ENCODE results near the gene NT5DC4. TPM values are rescaled to one million over a fixed set of nuclear protein-coding genes. Genes with fewer than 3 reads are reported as not detected.
A peak's percentile ranks its signal among the peaks of the same experiment; 100 is the strongest.

Gene NT5DC4
- total RNA-seq, 1 experiment from 2014 or later: 0.22 TPM

- TF ChIP-seq, protein P1, sequence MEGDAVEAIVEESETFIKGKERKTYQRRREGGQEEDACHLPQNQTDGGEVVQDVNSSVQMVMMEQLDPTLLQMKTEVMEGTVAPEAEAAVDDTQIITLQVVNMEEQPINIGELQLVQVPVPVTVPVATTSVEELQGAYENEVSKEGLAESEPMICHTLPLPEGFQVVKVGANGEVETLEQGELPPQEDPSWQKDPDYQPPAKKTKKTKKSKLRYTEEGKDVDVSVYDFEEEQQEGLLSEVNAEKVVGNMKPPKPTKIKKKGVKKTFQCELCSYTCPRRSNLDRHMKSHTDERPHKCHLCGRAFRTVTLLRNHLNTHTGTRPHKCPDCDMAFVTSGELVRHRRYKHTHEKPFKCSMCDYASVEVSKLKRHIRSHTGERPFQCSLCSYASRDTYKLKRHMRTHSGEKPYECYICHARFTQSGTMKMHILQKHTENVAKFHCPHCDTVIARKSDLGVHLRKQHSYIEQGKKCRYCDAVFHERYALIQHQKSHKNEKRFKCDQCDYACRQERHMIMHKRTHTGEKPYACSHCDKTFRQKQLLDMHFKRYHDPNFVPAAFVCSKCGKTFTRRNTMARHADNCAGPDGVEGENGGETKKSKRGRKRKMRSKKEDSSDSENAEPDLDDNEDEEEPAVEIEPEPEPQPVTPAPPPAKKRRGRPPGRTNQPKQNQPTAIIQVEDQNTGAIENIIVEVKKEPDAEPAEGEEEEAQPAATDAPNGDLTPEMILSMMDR (IDR thresholded peaks at IDR 0.05 in 2 of 3, conservative IDR thresholded peaks at IDR 0.05 in 1 of 3; ENCODE audit: borderline replicate concordance in 1 of 3, insufficient read depth in 1 of 3, low read depth in 2 of 3, low read length in 2 of 3): 0 out of 6 replicates have a peak, but pooled peaks of 1 of the 3 experiments have one; percentile 8
- no peak for TF ChIP-seq CBX3 (IDR thresholded peaks at IDR 0.05; ENCODE audit: low read depth)
- no peak for TF ChIP-seq FOSL1 (IDR thresholded peaks at IDR 0.05; ENCODE audit: low read depth)
- peak; percentile 52 for ATAC-seq
- no peaks in the 10 kb centered on the region for H3K79me2 ChIP-seq (ENCODE audit: insufficient read depth, low read length)
- H3K9ac ChIP-seq (ENCODE audit: low read length): peak overlapping the region; percentile 50
- BruUV-seq (replicated peaks): TSS peak; percentile 70
- no peaks in the 10 kb centered on the region for H3K36me3 ChIP-seq (ENCODE audit: control insufficient read depth in 1 of 2, insufficient read depth in 2 of 2, low read length in 2 of 2)
- no peaks in the 10 kb centered on the region for H3K9me2 ChIP-seq (ENCODE audit: insufficient read depth)
- H3K27me3 ChIP-seq (ENCODE audit: insufficient read depth, low read length): no peaks in the 10 kb centered on the region
- no peaks in the 10 kb centered on the region for H4K20me1 ChIP-seq (ENCODE audit: insufficient read depth)
- no peak overlapping the region for H2AFZ ChIP-seq (ENCODE audit: low read depth, low read length, poor library complexity, severe bottlenecking)
- POLR2A ChIA-PET: interaction anchor here (0.6 to 3.5 kb wide), 6 partner anchors 33 to 142 kb away, joined by 3 to 22 read pairs (median 11); partner anchors contain the start of genes CHCHD5 and SLC20A1
- peaks cover 13 to 29% of the 10 kb centered on the region in 2 experiments for H3K4me1 ChIP-seq (ENCODE audit: control insufficient read depth in 1 of 2, insufficient read depth in 2 of 2, low read length in 2 of 2)
- CTCF ChIA-PET: interaction anchor here (0.5 to 4.6 kb wide), 26 partner anchors 8 to 836 kb away, joined by 3 to 100 read pairs (median 4); partner anchors contain the start of genes CHCHD5 and SLC20A1
- H3K27ac ChIP-seq (ENCODE audit: low read depth, low read length): peak overlapping the region; percentile 40; the same call in 1 of the 2 replicates
- H3K4me2 ChIP-seq (ENCODE audit: low read length): peak overlapping the region; percentile 65
- H3K4me3 ChIP-seq (replicated peaks in 1 of 2; ENCODE audit: low read depth in 1 of 2, low read length in 2 of 2): peak overlapping the region in 1 of 2 experiments; percentile 23; a peak in 1 of 4 replicates
- intact Hi-C loops (cut with micrococcal nuclease): loop anchor here (1.0 to 5.0 kb wide), 5 partner anchors 100 to 838 kb away; partner anchors contain the start of genes CHCHD5 and TTL
- RAD21 ChIA-PET (ENCODE audit: low non-redundant PET in 1 of 2, low total read pairs in 2 of 2, uncharacterized antibody in 2 of 2, unreplicated experiment in 2 of 2): interaction anchor here (0.6 to 3.2 kb wide), 16 partner anchors 11 to 216 kb away, joined by 3 to 35 read pairs (median 4); partner anchors contain the start of gene CHCHD5 (in 1 of the 2)
- no peaks in the 10 kb centered on the region for H3K9me3 ChIP-seq (ENCODE audit: control insufficient read depth in 1 of 2, insufficient read depth in 1 of 2, low read depth in 1 of 2, low read length in 2 of 2)
- DNase-seq (ENCODE audit: low read depth, low spot score): peak; percentile 59
Measured at GRCh38 chr2:112725545-112726457, 5.0 kb downstream of the NT5DC4 start.
